LNCaP clone FGC (cell line): ENCODE measurements around the gene GAREM1.

Source experiments
- DNase-seq: peaks from one replicate; pipeline ENCODE4 v3.0.0-alpha.2; 2011; ENCODE audit warnings: low read depth
- H3K4me3 ChIP-seq: 2 replicates; pipeline ENCODE4 v1.5.1; 2011; ENCODE audit warnings: mild to moderate bottlenecking, low read depth, low read length, control low read depth
- TF ChIP-seq, protein P1 (sequence below): IDR thresholded peaks from 2 replicates; pipeline ENCODE4 v1.5.1; 2012; ENCODE audit warnings: mild to moderate bottlenecking; ENCODE audit not compliant: control insufficient read depth, insufficient read depth; ENCODE audit errors: extremely low read depth

The GAREM1 gene

DNA sequence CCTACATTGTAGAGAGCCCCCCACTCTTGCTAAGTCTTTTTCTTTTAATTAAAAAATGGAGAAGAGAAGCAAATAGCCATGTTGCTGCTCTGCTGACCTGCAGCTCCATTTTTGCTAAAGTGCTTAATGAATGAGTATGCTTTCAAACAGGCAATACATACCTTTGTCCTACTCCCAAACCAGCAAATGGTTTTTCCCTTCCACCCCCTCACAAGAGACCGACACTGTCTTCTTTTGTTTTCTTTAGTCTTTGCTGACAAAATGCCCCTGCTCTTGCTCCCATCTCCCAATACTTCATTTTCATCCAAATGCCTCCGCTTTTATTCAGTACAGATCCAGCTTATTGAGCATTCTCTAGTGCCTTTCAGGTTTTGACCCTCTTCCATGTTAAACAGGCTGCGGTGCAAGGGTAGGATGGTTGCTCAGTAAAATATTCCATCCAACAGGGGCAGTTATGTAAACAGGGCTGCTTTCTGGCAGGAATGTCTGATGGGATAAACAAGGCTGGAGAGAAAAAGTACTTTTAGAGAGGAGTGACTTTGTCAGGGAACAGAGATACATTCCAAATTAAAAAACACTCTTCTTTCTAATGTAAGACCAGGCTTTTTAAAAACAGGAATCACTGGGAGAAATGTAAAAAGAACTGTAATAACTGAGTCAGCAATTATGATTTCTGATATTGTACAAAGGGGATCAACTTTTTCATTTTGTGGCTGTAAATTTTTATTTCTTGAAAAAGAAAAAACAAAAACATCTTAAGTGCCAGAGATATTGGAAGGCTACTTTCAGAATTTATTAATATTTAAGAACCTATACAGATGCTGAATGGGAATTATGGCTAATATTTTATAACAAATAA is 144.0 kb downstream of the GAREM1 start:
- TF ChIP-seq, protein P1, sequence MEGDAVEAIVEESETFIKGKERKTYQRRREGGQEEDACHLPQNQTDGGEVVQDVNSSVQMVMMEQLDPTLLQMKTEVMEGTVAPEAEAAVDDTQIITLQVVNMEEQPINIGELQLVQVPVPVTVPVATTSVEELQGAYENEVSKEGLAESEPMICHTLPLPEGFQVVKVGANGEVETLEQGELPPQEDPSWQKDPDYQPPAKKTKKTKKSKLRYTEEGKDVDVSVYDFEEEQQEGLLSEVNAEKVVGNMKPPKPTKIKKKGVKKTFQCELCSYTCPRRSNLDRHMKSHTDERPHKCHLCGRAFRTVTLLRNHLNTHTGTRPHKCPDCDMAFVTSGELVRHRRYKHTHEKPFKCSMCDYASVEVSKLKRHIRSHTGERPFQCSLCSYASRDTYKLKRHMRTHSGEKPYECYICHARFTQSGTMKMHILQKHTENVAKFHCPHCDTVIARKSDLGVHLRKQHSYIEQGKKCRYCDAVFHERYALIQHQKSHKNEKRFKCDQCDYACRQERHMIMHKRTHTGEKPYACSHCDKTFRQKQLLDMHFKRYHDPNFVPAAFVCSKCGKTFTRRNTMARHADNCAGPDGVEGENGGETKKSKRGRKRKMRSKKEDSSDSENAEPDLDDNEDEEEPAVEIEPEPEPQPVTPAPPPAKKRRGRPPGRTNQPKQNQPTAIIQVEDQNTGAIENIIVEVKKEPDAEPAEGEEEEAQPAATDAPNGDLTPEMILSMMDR: no peak
- H3K4me3 ChIP-seq: no peak overlapping the region
- DNase-seq: no peak

DNA sequence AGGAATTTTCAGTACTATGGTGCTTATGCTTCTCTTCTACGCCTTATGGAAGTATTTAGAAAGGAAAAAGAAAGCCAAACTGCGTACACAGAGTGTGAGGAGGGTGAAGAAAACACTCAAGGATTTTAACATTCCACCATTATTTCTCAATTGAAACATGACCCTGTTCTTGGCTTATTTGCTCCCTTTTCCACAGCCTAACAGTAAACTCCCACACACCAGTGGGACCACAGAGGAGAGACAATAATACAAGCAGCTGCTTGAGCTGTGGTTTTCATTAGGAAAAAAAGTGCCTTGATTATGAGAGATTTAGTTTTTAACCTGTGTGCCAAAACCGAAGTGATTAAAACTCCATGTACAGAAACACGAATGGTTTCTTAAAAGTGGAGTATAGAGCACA is 146.5 kb downstream of the GAREM1 start:
- no peak overlapping the region for H3K4me3 ChIP-seq
- TF ChIP-seq, protein P1: no peak
- DNase-seq: no peak

DNA sequence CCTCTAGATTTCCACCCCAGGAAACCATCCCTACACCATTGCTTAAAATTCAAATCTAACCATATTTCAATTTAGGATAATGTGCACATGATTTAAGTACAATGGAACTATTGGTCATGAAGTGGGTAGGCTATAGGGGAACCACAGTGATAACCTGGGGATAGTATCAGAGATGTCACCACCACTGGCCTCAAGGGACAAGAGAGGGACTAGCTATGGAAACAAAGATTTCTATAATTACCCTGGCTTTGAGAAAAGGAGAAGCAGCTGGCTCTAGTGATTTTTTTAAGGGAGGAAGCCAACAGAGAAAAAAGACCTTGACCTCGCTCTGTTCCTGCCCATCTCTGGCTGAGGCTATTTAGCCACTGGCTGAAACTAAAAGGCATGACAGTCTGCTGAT is 148.9 kb downstream of the GAREM1 start:
- TF ChIP-seq, protein P1: no peak
- DNase-seq: no peak
- no peak overlapping the region for H3K4me3 ChIP-seq

DNA sequence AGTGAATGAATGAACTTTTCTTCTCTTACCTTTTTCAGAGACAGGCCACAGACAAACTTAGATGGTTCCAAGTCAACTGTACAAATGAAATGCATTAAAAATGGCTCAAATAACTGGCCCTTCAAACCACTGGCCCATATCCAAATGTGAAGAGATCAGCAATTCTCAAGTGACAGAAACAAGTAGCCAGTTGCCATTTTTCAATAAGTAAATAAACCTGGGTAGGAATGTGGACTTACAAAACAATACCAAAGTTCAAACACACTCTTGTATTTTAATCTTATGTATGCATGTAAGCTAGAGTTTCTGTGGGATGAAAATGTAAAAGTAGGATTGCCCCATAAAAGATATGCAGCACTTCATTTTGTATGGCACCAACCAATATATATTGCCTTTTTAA is 151.6 kb downstream of the GAREM1 start:
- DNase-seq: no peak

DNA sequence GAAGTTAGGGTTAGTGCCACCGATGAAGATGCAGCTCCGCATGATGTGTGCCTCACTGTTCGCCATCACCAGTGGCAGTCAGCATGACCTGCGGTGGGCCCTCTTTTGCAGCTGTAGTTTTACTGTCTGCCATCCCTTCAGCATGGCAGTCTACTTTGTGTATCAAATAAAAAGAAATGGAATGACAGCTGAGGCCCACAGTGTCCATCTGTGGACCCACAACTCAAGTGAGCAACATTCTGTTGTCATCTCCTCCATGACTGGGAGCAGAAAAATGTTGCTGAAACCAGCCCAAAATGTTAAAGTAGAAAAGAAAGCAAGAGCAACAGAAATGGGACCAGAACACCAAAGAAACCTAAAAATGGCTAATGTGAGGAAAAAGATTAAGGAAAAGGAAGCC is 152.1 kb downstream of the GAREM1 start:
- DNase-seq: no peak
- no peak overlapping the region for H3K4me3 ChIP-seq
- TF ChIP-seq, protein P1: no peak

More for the DNA sequence above, 151.6 kb downstream of the GAREM1 start:
- no peak overlapping the region for H3K4me3 ChIP-seq
- TF ChIP-seq, protein P1: no peak

DNA sequence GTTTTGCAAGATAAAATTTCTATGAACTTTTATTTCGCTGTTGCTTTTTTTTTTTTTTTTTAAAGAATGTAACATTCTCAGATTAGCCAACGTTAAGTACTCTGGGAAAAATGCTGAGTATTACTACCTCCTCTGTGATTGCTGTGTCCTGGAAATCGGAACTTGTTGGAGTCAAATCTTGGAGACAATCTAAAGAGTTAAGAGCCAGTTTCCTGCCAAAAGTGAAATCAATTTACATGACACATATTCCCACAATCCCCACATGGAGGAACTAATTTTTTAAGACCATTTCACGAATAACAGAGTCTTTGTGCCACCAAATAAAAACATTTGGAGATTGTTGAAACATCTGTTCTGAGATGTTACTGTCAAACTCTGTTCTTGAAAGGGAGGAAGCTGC is 153.0 kb downstream of the GAREM1 start:
- DNase-seq: no peak
- TF ChIP-seq, protein P1: no peak
- H3K4me3 ChIP-seq: no peak overlapping the region

DNA sequence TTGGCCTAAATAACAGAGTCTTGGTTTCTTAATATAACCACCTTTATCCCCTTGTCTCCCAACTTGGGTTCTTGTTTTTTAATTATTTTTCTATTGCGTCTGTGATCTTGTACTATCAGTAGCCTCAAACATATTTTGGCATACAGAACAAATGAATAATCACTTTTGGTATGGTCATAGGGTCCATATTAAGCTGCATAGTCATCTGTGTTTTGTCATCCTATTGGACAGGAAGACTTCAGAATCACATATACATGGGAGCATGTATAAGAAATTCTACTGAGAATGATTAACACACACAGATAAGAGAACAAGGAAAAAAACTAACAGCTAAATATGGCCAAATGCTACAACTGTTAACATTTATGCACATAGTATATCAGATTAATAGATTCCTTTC is 154.8 kb downstream of the GAREM1 start:
- TF ChIP-seq, protein P1: no peak
- no peak for DNase-seq
- H3K4me3 ChIP-seq: no peak overlapping the region
